Measurements from ENCODE around the gene OPRM1.

Gene OPRM1

GRCh38 chr6:154039231-154039842 is at the start of gene OPRM1:
TSS of gene OPRM1 (plus strand) at chr6:154039240. CDS start at chr6:154039545, 305 bp downstream.
- Histone ChIP-seq H3K4me2 (ENCODE audit: low read length) (no peak within 1 kb of the TSS), H3K79me2 (ENCODE audit: control insufficient read depth, low read length) (no peaks in the 10 kb centered on the region)

GRCh38 chr6:153989989-153990388 is 49.1 kb upstream of the OPRM1 start:
- no peak overlapping the region for H3K4me3 ChIP-seq (ENCODE audit: low read length)
- no peaks in the 10 kb centered on the region for H3K27me3 ChIP-seq (ENCODE audit: control insufficient read depth, low read length)
- H3F3A ChIP-seq (ENCODE audit: control insufficient read depth, insufficient read depth), result no peaks in the 10 kb centered on the region
- TF ChIP-seq CTCF (IDR thresholded peaks at IDR 0.05; ENCODE audit: low read depth, low read length, poor library complexity, severe bottlenecking), result no peak
- TF ChIP-seq EZH2phosphoT487 (IDR thresholded peaks at IDR 0.05; ENCODE audit: borderline replicate concordance, low read length), result no peak
- H3K4me1 ChIP-seq (ENCODE audit: control insufficient read depth, low read length), result no peaks in the 10 kb centered on the region
- no peaks in the 10 kb centered on the region for H3K9me3 ChIP-seq (ENCODE audit: control insufficient read depth, insufficient read depth, low read length)
- H3K36me3 ChIP-seq (ENCODE audit: control insufficient read depth, low read length), result no peaks in the 10 kb centered on the region
- H3K79me2 ChIP-seq (ENCODE audit: control insufficient read depth, low read length), result no peaks in the 10 kb centered on the region
- H3K27ac ChIP-seq (ENCODE audit: low read depth, low read length), result no peak overlapping the region
- no peaks in the 10 kb centered on the region for H3K9me2 ChIP-seq (replicated peaks; ENCODE audit: control insufficient read depth, low read length)
- H3K4me2 ChIP-seq (ENCODE audit: low read length), result no peak overlapping the region
- H4K20me1 ChIP-seq (ENCODE audit: control insufficient read depth, insufficient read depth, low read depth, low read length), result no peaks in the 10 kb centered on the region

More at GRCh38 chr6:154039231-154039842, at the start of gene OPRM1:
- H3F3A ChIP-seq (ENCODE audit: control insufficient read depth, insufficient read depth), result no peaks in the 10 kb centered on the region
- H3K4me3 ChIP-seq (ENCODE audit: low read length), result no peak within 1 kb of the TSS
- no peaks in the 10 kb centered on the region for H3K9me2 ChIP-seq (replicated peaks; ENCODE audit: control insufficient read depth, low read length)
- H3K9me3 ChIP-seq (ENCODE audit: control insufficient read depth, insufficient read depth, low read length), result no peaks in the 10 kb centered on the region
- no peak within 1 kb of the TSS for H3K27ac ChIP-seq (ENCODE audit: low read depth, low read length)
- H3K4me1 ChIP-seq (ENCODE audit: control insufficient read depth, low read length), result no peaks in the 10 kb centered on the region
- no peaks in the 10 kb centered on the region for H3K36me3 ChIP-seq (ENCODE audit: control insufficient read depth, low read length)
- no peaks in the 10 kb centered on the region for H3K27me3 ChIP-seq (ENCODE audit: control insufficient read depth, low read length)
- H4K20me1 ChIP-seq (ENCODE audit: control insufficient read depth, insufficient read depth, low read depth, low read length), result no peaks in the 10 kb centered on the region
- TF ChIP-seq CTCF (IDR thresholded peaks at IDR 0.05; ENCODE audit: low read depth, low read length, poor library complexity, severe bottlenecking), result no peak
- TF ChIP-seq EZH2phosphoT487 (IDR thresholded peaks at IDR 0.05; ENCODE audit: borderline replicate concordance, low read length), result no peak

GRCh38 chr6:153994004-153994403 is 45.0 kb upstream of the OPRM1 start:
- H3K4me1 ChIP-seq (ENCODE audit: control insufficient read depth, low read length), result no peaks in the 10 kb centered on the region
- H3K27me3 ChIP-seq (ENCODE audit: control insufficient read depth, low read length), result no peaks in the 10 kb centered on the region
- H3K27ac ChIP-seq (ENCODE audit: low read depth, low read length), result no peak overlapping the region
- H3K9me3 ChIP-seq (ENCODE audit: control insufficient read depth, insufficient read depth, low read length), result no peaks in the 10 kb centered on the region
- no peaks in the 10 kb centered on the region for H3K36me3 ChIP-seq (ENCODE audit: control insufficient read depth, low read length)
- no peak overlapping the region for H3K4me3 ChIP-seq (ENCODE audit: low read length)
- H3K79me2 ChIP-seq (ENCODE audit: control insufficient read depth, low read length), result no peaks in the 10 kb centered on the region
- H3K4me2 ChIP-seq (ENCODE audit: low read length), result no peak overlapping the region
- TF ChIP-seq EZH2phosphoT487 (IDR thresholded peaks at IDR 0.05; ENCODE audit: borderline replicate concordance, low read length) (no peak), CTCF (IDR thresholded peaks at IDR 0.05; ENCODE audit: low read depth, low read length, poor library complexity, severe bottlenecking) (no peak)
- H3K9me2 ChIP-seq (replicated peaks; ENCODE audit: control insufficient read depth, low read length), result no peaks in the 10 kb centered on the region
- no peaks in the 10 kb centered on the region for H4K20me1 ChIP-seq (ENCODE audit: control insufficient read depth, insufficient read depth, low read depth, low read length)
- H3F3A ChIP-seq (ENCODE audit: control insufficient read depth, insufficient read depth), result no peaks in the 10 kb centered on the region
